ENCODE data around the gene TXNL1. TPM values are rescaled to one million over a fixed set of nuclear protein-coding genes. Genes with fewer than 3 reads are reported as not detected.
"Not testable (repeated sequence)": the region's sequence is repeated elsewhere in the genome, so short reads cannot be mapped to it uniquely, and the experiment has no call there.

TXNL1 gene
- total RNA-seq, 1 experiment from 2014 or later, result 65.1 TPM

DNA sequence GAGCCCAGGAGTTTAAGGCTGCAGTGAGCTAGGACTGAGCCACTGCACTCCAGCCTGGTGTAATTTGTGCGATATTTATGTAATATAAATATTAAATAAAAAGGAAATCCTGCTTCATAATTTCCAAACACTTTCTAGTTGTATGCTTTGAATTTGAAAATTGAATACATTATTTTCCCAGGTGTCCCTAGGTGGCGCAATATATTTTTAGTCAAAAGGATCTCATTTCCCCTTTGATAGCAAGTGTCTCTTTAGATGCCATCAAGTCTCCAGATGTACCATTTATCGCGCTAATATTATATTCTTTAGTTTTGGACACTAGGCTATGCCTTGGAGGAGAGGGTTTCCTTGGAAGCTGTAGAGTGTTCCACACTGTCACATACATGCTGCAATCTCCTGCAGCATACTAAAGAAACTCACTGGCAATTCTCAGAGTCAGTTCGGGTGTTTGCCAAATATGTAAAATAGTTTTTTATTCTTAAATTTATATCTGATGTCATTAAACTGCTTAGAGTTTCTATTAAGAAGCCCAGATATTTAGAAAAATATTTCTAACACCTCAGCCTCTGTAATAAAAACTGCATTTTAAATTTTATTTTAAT is 7.1 kb upstream of the TXNL1 start:
- DNase-seq (ENCODE audit: low read depth), result no peak

DNA sequence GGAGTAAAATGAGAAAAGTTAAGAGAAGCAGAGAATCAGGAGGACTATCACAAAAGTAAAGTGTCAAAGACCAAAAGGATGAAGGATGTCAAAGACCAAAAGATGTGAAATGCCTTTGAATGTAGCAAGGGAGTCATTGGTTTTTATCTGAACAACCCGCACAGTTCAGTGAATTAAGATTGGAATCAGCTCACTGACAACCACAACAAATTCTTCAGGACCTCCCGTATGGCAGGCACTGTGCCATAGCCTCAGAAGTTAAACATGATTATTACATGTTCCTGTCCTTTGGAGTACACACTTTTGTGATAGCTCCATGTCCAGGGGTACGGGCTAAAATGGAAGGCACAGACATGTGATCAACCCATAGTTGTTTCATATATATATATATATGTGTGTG is 5.0 kb upstream of the TXNL1 start:
- no peak for DNase-seq (ENCODE audit: low read depth)

DNA sequence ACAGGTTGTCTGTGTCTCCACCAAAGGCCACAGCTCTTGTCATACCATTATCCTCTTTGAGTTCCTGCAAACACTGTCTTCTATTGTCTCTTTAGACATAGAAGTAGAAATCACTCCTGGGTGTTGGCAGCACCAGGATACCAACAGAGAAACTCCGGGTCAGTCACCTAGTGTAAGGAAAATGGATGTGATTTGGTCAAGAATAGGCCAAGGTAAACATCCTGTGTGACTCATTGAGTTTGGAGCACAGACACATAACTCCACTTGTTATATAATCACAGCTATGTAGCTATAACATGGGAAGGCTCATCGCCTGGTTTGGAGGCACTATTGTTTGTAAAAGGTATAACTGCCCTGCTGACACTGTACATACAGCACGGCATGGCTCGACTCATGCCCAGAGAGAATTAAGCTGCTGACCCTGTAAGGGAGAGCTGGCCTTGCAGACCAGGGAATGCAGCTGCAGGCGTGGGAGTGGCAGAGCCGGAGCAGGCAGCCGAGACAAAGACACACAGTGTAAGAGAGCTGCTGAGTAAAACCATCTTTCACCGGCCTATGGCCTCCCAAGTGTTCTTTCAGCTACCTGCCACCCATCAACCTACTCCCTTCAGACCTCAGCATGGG is 3.4 kb upstream of the TXNL1 start:
- peak; percentile 11 for DNase-seq (ENCODE audit: low read depth)

DNA sequence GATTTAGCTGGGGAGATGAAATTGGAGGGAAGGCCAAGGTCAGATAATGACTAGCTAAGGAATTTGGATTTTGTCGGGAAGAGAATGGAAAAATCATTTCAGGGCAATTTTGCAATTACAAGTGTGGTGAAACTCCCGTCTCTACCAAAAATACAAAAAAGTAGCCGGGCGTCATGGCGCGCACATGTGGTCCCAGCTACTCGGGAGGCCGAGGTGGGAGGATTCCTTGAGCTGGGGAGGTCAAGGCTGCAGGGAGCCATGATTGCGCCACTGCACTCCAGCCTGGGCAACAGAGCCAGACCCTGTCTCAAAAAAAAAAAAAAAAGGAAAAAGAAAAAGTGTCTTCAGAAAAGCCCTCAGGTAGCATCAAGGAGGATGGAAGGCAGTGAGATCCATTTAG is 1.2 kb upstream of the TXNL1 start:
- no peak for DNase-seq (ENCODE audit: low read depth)

DNA sequence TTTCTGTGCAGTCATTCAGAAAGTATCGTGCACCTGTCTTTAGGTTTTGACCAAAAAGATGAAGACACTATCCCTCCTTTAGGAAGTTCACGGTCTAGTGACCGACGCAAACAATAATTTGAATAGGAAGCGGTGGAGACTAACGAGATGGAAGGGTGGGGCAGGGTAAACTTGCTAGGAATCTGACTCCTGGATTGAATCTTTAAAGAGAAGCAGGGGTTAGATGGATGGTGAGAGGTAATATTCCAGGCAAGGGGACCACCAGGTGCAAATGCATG is 651 bp upstream of the TXNL1 start:
- DNase-seq (ENCODE audit: low read depth), result no peak

DNA sequence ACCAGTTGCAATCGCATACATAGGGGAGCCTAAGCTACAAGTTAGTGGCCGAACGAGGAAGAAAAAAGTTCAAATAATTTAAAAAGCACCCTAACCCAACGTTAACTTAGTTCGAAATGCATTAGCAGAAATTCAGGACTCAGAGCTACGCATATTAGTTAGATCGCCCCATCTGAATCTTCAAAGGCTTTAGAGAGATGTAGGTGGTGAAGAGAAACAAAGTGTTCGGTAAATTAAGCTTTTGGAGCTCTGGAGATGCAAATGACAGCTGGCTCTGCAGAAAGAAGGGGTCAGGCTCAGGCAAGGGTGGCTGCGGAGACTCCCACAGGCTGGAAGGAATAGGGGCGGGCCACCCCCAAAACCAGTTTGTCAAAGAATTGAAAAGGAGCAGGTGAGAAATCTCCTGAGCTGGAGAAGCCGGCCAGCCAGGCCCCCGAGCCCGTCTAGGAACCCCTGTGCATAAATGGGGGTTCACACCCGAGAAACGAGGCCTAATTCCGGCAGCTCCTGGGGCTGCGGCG is 621 bp downstream of the TXNL1 start:
- DNase-seq (ENCODE audit: low read depth), result peak; percentile 6

DNA sequence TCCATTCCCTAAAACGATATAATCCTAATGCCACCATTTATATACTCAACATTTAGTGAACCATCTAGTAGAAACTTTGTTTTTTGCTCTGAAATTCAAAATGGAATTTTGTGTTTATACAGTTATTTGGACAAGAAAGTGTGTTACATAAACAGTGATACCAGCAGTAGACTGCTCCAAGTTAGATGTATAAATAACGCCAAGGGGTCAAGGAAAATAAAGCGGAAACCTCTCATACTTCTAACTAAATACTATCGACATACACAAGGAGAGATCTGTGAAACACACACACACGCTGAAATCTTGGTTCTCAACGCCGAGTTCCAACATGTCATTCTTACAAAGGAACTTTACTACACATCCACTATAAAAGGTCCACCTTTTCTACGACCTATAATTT is 1.2 kb downstream of the TXNL1 start:
- DNase-seq (ENCODE audit: low read depth), result no peak

DNA sequence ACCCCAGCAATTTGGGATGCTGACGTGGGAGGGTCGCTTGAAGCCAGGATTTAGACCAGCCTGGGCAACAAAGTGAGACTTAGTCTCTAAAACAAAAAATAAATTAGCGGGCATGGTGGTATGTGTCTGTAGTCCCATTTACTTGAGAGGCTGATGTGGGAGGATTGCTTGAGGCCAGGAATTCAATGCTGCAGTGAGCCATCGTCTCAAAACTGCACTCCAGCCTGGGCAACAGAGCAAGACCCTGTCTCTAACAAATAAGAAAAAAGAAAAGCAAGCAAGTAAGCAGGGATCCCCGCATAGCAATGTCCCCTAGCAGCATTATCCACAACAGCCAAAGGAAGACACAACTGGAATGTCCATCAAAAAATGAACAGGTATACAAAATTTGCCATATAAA is 3.4 kb downstream of the TXNL1 start:
- no peak for DNase-seq (ENCODE audit: low read depth)

DNA sequence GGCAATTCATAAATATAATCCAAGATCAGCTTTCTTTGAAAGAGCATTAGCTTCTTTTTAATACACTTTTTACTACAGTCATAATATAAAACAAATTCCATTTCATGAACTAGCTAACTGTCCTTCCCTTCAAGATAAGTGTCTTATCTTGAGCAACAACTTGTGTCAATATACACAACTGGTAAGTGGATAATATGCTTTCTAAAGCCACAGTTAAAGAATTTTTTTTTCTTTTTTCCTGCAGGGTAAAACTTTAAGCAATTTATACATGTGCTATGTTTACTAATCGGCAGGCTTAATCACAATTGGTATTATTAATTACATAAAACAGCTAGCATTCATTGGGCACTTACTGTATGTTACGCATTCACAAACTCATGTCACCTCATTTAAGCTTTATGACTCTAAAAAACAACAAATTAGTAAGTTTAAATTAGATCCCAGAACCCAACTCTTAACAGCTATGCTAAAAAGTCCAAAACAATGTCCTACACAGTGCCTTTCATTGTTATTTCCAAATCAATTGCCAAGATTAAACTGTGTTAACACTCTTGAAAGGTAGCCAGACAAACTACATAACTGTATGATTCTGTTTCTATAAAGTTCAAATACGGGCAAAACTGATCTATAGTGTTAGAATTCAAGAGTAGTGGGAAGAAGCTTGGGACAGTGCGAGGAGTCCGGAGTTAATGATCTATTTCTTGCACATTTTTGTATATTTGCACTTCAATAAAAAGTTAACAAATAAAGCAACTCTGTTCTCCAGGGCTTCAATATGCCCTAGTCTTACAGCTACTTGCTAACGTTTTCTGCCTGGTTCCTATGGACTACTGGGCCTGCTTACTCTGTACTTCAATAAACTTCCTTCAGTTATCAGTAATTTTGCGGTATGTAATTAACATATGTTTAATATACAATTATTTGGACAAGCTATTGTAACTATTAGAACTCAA is 6.0 kb downstream of the TXNL1 start:
- DNase-seq (ENCODE audit: low read depth), result no peak

DNA sequence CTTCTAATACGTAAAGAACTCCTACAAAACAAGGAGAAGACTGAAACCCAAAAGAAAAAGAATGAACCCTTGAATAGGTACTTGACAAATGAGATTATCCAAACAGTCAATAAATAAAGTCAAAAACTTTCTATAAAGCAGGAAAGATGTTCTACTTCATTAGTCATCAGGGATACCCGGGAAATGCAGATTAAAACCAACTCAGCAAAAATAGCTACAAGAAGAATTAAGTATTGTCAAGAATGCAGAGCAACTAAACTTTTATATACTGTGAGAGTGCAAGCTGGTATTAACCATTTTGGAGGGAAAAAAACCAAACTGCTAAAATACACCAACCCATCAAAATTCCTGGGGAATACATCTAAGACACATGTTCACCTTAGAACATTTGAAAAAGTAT is 10.4 kb downstream of the TXNL1 start:
- peak; percentile 8 for DNase-seq (ENCODE audit: low read depth)

DNA sequence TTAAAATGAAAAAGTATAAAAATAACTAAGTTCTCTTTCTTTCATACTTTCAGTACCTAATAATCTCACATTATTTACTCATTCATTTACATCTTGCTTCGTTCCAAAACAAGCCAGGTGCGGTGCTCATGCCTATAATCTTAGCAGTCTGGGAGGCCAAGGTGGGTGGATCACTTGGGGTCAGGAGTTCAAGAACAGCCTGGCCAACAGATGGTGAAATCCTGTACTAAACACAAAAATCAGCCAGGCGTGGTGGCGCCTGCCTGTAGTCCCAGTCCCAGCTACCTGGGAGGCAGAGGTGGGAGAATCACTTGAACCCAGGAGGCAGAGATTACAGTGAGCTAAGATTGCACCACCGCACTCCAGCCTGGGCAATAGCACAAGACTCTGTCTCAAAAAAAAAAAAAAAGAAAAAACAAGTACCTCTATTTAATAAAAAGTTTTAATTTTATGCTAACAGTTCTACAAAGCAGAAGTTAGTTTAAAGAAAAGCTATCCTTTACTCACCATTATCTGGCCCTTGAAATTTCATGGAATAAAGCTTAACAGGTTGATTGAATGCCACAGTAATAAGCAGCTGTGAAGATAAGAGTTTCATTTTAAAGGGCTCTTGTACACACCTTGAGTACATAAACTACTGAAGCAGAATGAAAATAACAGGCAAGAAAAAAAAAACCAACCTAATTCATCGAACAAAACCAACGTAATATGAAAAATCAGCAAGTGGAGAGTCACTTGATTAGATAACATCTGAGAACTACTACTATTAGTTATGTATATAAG is 22.5 kb downstream of the TXNL1 start:
- DNase-seq (ENCODE audit: low read depth), result no peak

DNA sequence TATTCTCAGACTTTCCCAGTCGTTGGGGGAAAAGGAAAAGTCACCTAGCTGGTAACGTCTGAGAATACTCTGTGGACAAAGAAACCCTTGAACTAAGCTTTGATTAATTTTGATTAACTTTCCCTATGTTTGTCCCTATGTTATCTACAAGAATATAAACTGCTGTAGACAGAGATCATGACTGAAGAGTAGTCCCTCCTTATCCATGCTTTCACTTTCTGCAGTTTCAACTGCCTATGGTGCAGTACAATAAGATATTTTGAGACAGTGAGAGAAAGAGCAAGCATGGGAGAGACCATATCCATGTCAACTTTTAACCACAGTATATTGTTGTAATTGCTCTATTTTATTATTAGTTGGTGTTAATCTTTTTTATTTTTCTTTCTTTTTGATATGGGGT is 31.8 kb downstream of the TXNL1 start:
- no peak for DNase-seq (ENCODE audit: low read depth)

DNA sequence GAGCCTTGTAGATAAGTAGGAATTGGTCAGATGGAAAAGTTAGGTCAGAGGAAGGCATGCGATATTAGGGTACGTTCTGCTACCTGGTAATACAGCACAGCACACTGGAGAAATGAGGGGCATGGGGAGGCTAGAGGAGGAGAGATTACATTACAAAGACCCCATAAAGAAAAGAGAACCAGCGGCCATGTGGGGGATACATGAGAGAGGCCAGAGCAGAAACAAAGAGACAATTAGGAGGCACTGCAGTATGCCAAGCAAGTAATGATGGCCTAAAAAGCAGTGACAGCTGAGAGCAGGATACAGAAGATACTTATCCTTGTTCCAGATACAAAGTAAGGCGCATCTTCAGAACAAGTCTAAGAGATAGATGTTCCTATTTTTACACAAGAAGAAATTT is 40.0 kb downstream of the TXNL1 start:
- no peak for DNase-seq (ENCODE audit: low read depth)

DNA sequence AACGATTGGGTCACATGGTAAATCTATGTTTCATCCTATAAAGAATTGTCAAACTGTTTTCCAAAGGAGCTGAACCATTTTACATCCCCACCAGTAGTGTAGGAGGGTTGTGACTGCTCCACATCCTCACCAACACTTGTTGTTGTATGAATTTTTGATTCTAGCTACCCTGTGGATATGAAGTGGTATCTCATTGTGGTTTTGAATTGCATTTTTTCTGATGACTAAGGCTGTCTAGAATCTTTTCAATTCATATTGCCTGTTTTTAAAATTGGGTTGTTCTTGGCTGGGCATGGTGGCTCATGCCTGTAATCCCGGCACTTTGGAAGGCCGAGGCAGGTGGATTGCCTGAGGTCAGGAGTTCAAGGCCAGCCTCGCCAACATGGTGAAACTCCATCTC is 44.5 kb downstream of the TXNL1 start:
- peak; percentile 56 for DNase-seq (ENCODE audit: low read depth)

DNA sequence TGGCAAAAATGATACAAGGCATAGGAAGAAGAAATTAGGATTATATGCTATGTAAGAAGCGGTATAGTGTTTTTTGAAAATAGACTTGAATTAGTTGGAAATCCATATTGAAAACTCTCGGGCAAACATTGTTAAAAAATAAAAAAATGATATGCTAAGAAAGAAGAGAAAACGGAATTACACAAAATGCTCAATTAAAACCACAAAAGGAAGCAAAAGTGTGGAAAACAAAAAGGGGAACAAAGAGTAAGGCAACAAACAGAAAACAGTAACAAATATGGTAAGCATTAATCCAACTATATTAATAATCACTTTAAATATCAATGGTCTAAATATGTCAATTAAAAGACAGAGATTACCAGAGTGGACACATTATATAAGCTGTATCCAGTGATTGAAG is 58.4 kb downstream of the TXNL1 start:
- no peak for DNase-seq (ENCODE audit: low read depth)

DNA sequence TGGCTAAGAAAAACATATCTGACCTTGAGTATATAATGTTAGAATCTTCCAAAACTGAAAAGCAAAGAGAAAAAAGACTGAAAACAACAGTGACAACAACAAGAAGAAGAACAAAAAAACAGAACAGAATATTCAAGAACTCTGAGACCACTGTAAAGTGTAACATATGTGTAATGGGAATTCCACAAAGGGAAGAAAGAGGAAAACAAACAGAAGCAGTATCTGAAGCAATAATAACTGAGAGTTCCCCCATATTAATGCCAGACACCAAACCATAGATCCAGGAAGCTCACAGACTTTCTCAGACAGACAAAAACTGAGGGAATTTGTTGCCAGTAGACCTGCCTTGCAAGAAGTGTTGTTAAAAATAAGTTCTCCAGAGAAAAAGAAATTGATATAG is 58.9 kb downstream of the TXNL1 start:
- no peak for DNase-seq (ENCODE audit: low read depth)

DNA sequence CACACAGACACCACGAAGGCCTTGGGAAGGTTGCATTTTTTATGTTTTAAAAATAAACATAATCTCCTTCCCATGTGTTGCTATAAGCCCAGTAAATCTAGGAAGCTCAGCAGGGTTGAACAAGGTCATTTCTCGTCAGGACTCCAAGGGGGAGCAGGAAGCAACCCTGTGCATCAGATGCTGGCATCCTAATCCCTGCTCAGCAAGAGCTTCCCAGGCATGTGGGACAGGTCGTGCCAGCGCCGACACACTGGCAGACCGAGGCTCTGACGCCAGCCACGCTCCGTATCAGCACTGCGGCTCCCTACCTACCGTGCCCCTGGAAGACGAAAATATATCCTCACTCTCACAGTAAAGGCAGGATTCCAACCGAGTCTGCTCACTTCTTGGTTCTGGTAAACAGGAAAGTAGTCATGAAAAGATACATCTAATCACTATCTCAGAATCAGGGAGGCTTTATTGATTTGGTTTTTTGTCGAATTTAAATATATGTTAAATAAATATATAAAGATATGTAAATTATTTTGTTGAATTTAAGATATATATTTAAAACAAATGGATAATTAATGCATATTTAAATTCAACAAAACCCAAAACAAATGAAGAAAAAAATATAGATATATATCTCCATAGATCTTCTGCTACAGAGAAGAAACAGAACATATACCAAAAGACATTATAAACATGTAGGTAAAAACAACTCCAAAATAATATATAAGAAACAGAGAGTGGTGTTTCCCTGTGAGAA is 61.4 kb downstream of the TXNL1 start:
- no peak for DNase-seq (ENCODE audit: low read depth)

DNA sequence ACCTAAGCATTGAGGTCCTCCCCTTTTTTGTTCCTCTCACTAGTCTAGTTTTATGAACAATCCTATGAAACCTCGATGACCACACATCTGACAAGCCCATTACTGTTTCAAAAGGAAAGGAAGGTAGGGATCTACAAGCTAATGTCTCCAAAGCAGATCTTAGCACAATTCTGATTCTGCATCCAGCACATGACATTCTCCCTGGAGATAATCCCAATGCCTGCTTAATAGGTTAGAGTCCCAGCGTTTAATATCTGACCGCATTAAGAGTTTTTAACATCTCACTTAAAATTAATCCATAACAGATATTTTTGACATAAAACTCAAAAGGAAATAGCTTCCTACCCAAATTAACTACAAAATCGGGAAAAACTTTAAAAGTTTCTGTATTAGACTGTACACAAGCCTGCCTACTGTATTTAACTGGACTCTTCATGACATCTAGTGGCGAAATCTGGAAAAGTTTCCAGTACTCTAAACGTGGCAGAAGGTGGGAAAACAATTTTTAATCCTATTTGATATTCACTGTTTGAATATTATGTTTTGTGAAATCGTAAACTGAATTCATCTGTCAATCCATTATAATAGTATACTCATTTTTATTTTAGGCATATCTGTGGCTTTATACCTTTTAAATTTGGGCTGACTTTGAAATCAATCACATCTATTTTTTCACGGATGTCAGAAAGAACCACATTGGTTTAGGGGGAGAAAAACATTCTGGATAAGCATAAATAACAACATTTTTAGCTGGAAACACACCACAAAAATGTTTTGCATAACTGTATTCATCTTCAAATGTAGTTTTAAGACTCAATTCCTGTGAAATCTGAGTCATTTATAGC is 62.4 kb downstream of the TXNL1 start:
- peak; percentile 67 for DNase-seq (ENCODE audit: low read depth)

DNA sequence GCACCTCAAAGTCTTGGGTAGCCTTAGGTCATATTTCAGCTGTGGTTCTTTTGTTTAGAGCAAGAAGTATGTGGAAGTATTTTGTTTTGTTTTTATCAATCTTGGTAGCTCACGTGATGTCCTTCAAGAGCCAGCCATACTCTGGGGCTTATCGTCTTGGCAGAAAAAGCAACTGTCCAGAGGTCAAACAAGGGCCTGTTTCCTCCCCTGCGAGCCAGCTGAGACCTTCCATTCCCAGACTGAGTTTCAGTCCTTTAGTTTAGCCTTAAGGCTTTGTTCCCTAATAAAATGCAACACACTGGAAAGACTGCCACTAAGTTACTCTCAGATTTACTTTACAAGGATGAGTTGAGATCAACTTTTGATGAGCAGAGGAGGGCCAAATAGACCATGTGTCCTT is 63.5 kb downstream of the TXNL1 start:
- peak; percentile 26 for DNase-seq (ENCODE audit: low read depth)

DNA sequence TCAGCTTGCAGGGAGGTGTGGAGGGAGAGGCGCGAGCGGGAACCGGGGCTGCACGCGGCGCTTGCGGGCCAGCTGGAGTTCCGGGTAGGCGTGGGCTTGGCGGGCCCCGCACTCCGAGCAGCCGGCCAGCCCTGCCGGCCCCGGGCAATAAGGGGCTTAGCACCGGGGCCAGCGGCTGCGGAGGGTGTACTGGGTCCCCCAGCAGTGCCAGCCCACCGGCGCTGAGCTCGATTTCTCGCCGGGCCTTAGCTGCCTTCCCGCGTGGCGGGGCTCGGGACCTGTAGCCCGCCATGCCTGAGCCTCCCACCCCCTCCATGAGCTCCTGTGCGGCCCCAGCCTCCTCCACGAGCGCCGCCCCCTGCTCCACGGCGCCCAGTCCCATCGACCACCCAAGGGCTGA is 66.1 kb downstream of the TXNL1 start:
- DNase-seq (ENCODE audit: low read depth), result not testable (repeated sequence)

All from LHCN-M2 (cell line).